T1000 (cell line): Measurements from ENCODE around the gene GGA1.
"Not testable (repeated sequence)": the region's sequence is repeated elsewhere in the genome, so short reads cannot be mapped to it uniquely, and the experiment has no call there.

Experiments
- DNase-seq: peaks from one replicate; lab custom pipeline; 2025; ENCODE audit warnings: mixed read lengths; lab: John Stamatoyannopoulos, UW

GGA1 gene

DNA sequence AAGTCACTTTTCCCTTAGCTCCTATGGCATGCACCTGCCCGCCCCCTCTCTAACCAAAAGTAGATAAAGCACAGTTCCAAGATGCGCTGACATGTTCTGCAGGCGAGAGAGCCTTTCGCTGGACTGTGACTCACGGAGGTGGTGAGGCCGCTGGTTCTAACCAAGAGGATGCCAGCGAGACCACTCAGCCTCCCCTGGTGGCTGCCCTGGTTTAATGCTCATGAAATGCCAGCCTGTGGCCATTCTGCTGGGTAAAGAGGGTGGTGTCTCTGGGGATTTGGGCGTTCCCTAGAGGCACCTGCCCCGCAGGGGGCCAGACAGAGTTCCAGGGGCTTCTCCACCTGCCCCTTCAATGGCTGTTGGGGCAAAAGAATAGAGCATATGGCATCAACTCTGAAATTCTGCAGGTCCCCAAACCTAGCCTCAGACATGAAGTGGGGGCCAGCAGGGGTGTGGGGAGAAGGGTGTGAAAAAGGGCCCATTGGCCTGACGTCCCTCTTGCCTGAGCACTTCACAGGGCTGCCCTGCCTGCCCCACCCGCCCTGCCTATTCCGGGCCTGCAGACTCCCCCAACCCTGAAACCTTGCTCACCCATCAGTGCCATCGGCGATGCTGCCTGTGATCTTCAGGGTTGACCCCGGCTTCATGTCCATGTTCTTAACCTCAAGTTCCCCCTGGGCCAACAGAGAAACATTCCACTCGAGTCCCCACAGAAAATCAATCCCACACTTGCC is 37.2 kb upstream of the GGA1 start:
- DNase-seq: peak; percentile 23

DNA sequence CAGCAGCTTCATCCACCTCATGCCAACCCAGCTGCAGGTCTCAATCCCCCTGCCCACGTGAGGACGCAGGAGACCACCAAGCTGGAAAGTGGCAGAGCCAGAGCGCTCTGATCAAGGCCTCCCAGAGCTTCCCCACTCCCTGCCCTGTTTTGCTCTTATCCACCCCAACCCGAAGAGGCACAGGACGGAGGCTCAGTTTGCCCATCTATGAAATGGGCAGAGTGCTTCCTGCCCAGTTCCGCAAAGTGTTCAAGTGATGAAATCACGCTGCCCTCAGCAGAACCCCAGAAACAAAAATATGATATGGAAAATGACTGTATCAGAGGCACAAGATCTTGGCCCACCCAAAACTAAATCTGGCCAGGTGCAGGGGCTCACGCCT is 36.7 kb upstream of the GGA1 start:
- DNase-seq: no peak

DNA sequence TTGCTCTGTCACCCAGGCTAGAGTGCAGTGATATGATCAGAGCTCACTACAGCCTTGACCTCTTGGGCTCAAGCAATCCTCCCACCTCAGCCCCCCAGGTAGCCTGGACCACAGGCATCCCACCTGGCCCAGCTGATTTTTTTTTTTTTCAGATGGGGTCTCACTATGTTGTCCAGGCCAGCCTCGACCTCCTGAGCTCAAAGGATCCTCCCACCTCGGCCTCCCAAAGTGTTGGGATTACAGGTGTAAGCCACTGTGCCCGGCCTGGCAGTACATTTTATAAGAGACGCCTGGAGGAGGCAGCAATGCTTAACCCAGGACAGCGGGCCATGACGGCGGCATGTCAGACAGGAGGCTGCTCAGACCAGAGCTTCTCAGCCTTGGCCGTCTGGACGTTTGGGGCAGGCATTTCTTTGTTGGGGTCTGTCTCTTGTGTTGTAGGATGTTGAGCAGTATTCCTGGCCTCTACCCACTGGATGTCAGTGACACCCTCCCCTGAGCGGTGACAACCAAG is 33.1 kb upstream of the GGA1 start:
- no peak for DNase-seq

GRCh38 chr22:37578002-37578401 is 30.6 kb upstream of the GGA1 start:
- DNase-seq: no peak

DNA sequence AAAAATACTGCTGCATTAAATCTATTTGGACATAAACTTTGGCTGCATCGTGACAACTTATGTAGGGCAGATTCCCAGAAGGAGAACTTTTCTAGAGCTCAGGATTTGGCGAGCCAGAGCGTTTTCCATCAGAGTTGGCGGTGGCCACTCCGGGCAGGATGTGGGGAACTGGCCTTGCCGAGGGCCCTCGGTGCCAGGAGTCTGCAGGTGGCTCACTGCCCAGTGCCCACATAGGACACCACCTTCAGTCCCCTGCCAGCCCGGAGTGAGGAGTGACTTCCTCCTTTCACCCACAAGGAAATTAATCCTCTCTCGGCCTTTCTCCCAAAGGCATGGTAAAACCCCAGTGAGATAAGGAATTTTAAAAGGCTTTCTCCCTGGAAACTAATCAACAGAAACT is 27.1 kb upstream of the GGA1 start:
- DNase-seq: no peak

DNA sequence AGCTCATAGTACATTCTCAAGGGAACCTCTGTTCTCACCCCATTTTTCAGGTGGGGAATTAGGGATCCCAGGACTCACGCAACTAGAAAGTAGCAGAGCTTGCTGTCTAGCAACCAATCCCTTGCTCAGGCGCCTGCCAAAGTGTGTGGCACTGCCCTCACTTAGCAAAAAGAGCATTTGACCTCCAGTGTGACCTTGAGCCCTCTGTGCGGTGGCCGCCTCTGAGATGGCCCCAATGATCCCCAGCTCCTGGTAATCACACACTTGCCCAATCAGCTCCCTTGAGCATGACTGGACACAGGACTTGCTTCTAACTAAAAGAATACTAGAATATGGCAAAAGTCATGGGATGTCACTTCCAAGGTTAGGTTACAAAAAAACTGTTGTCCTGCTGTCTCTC is 26.1 kb upstream of the GGA1 start:
- DNase-seq: no peak

GRCh38 chr22:37588546-37589215 is 20.0 kb upstream of the GGA1 start:
- DNase-seq: no peak

- DNase-seq: no peak
These were observed 19.0 kb upstream of the GGA1 start for GRCh38 chr22:37589636-37590035.

DNA sequence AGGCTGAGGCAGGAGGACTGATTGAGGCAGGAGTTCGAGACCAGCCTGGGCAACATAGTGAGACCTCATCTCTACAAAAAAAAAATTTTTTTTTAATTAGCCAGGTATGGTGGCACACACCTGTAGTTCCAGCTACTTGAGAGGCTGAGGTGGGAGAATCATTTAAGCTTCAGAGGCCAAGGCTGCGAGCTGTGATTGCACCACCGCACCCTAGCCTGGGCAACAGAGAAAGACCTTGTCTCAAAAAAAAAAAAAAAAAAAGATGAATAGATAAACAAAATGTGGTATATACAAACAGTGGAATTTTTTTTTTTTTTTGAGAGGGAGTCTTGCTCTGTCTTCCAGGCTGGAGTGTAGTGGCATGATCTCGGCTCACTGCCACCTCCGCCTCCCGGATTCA is 17.6 kb upstream of the GGA1 start:
- not testable (repeated sequence) for DNase-seq

- no peak for DNase-seq
These were observed 16.7 kb upstream of the GGA1 start for GRCh38 chr22:37591823-37592404.

- no peak for DNase-seq
These were observed 14.4 kb upstream of the GGA1 start for GRCh38 chr22:37594237-37594636.

- DNase-seq: no peak
These were observed 9.5 kb upstream of the GGA1 start for GRCh38 chr22:37599153-37599552.

- no peak for DNase-seq
These were observed 7.5 kb upstream of the GGA1 start for GRCh38 chr22:37601203-37601539.

GRCh38 chr22:37601540-37602442 is 6.8 kb upstream of the GGA1 start:
- DNase-seq: no peak

- DNase-seq: not testable (repeated sequence)
These were observed 5.9 kb upstream of the GGA1 start for GRCh38 chr22:37602546-37603277.

DNA sequence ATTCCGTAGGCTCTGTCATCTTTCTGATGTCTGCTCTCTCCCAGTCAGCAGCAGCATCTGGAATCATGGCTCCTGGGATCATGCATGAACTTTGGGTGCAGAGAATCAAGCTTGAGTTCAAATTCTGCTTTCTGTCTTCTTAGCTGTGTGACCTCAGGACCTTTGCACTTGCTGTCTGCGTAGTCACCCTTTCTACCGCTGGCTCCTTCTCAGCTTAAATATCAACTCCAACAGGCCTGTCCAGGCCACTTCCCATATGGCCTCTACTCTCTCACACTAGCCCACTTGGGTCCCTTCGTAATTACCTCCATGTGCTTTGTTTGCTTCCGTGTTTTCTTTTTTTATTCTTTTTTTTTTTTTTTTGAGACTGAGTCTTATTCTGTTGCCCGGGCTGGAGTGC is 4.6 kb upstream of the GGA1 start:
- DNase-seq: no peak

DNA sequence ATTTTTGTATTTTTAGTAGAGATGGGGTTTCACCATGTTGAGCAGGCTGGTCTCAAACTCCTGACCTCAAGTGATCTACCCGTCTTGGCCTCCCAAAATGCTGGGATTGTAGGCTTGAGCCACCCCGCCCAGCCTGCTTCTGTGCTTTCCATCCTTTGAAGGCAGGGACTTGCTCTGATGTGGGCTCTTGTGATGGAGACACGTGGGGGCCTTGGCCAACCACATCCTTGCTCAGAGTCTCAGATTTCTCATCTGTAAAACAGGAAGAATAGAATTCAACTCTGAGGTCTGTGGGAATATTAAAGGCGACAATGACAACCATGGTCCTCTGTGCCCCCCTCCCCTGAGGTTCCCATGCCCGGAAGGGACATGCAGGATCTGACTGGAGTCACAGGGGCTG is 3.8 kb upstream of the GGA1 start:
- DNase-seq: no peak

DNA sequence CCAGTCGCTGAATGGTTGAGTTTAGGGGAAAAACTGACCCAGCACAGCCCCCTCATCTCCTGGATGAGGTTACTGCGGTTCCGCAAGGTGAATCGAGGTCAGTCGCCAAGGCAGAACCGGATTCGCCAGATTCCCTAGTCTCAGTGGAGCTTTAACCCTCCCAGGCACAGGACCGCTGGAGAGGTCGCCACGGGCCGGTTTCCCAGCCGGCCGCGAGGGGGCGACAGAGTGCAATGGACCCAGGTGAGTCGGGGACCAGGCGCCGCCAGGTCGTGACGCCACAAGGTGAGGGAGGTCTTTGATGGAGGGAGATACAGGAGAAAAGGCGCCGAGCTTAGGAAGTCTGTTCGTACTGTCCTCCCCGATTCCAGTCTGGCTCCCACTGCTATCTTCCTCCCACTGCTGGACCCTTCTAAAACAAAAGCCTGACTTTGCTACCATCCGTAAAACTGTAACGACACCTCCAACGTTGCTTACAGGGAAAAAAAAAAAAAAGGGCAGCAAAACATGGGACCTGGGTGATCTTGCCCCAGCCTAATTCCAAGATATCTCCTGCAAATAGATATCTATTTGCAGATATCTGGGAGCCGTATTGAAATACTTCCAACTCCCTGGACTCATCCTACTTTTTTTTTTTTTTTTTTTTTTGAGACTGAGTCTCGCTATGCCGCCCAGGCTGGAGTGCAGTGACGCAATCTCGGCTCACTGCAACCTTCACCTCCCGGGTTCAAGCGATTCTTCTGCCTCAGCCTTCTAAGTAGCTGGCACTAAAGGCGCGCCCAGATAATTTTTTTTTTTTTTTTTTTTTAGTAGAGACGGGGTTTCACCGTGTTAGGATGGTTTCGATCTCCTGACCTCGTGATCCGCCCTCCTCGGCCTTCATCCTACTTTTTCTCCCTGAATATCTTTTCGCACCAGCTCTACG is 1.4 kb upstream of the GGA1 start:
- DNase-seq: peak; percentile 36

GRCh38 chr22:37607935-37608476 is 628 bp upstream of the GGA1 start:
- DNase-seq: no peak
